CD14-positive monocyte (primary cell): ENCODE results near the gene ZNF143. TPM values are rescaled to one million over a fixed set of nuclear protein-coding genes. Genes with fewer than 3 reads are reported as not detected.

Source experiments
- DNase-seq, 3 donors: peaks; one replicate each; pipeline ENCODE4 v3.0.0-alpha.2; 2011 to 2022
- H2AFZ ChIP-seq: 2 replicates; pipeline ENCODE4 v1.6.0; 2012; ENCODE audit warnings: mild to moderate bottlenecking, low read depth, low read length, inconsistent platforms; ENCODE audit not compliant: insufficient read depth, poor library complexity, severe bottlenecking
- H3K27ac ChIP-seq, 2 donors: 1 replicate in 1 of 2; 2 replicates in 1 of 2; pipeline ENCODE4 v1.5.1; 2012 to 2013; ENCODE audit warnings: low read length in 2 of 2, control low read depth in 1 of 2, inconsistent platforms in 1 of 2, low read depth in 1 of 2, mild to moderate bottlenecking in 1 of 2
- H3K27me3 ChIP-seq, 2 donors: one replicate each; pipeline versions ENCODE4 v1.6.0 to v1.6.1; 2011 to 2013; ENCODE audit warnings: low read length in 2 of 2; ENCODE audit not compliant: control insufficient read depth in 2 of 2, insufficient read depth in 2 of 2
- H3K36me3 ChIP-seq, 2 donors: replicated peaks in 1 of 2; 1 replicate in 1 of 2; 2 replicates in 1 of 2; pipeline versions ENCODE4 v1.5.1 to v1.6.1; 2012 to 2013; ENCODE audit warnings: low read length in 2 of 2, control low read depth in 1 of 2, inconsistent platforms in 1 of 2, mild to moderate bottlenecking in 1 of 2; ENCODE audit not compliant: insufficient read depth in 2 of 2, control insufficient read depth in 1 of 2
- H3K4me1 ChIP-seq, 2 donors: 1 replicate in 1 of 2; 2 replicates in 1 of 2; pipeline versions ENCODE4 v1.5.1 to v1.6.1; 2012 to 2013; ENCODE audit warnings: low read length in 2 of 2, control low read depth in 1 of 2, inconsistent platforms in 1 of 2, mild to moderate bottlenecking in 1 of 2, moderate library complexity in 1 of 2; ENCODE audit not compliant: insufficient read depth in 2 of 2, control insufficient read depth in 1 of 2
- H3K4me2 ChIP-seq: replicated peaks from 2 replicates; pipeline ENCODE3; 2012; ENCODE audit warnings: low read length, moderate library complexity, mild to moderate bottlenecking; ENCODE audit not compliant: poor library complexity, severe bottlenecking; ENCODE audit errors: extremely low read depth
- H3K4me3 ChIP-seq, 3 experiments: fragments of 200-600 bp in 1 of 3; sonication (generic) in 1 of 3; replicated peaks in 1 of 3; 1 replicate in 2 of 3; 2 replicates in 1 of 3; pipeline ENCODE4 v1.5.1; 2011 to 2013; ENCODE audit warnings: low read length in 3 of 3, mild to moderate bottlenecking in 3 of 3, control low read depth in 2 of 3, low read depth in 2 of 3, inconsistent platforms in 1 of 3, moderate library complexity in 1 of 3
- H3K79me2 ChIP-seq: 2 replicates; pipeline ENCODE4 v1.6.0; 2012; ENCODE audit warnings: mild to moderate bottlenecking, control low read depth, inconsistent platforms, low read length, moderate library complexity; ENCODE audit not compliant: insufficient read depth
- H3K9ac ChIP-seq: 2 replicates; pipeline ENCODE4 v1.6.0; 2017; ENCODE audit warnings: low read length, mild to moderate bottlenecking; ENCODE audit not compliant: insufficient read depth, poor library complexity, severe bottlenecking
- H3K9me3 ChIP-seq, 2 donors: replicated peaks in 1 of 2; 1 replicate in 1 of 2; 2 replicates in 1 of 2; pipeline versions ENCODE4 v1.5.1 to v1.6.1; 2012 to 2013; ENCODE audit warnings: low read length in 2 of 2, control low read depth in 1 of 2; ENCODE audit not compliant: control insufficient read depth in 1 of 2, insufficient read depth in 1 of 2
- H4K20me1 ChIP-seq: 2 replicates; pipeline ENCODE4 v1.6.0; 2012; ENCODE audit warnings: mild to moderate bottlenecking, low read length, control low read depth, moderate library complexity; ENCODE audit not compliant: insufficient read depth
- H3K27ac Mint-ChIP-seq, 7 donors: one replicate each; pipeline ENCODE4 v1.8.0; 2020; ENCODE audit warnings: mild to moderate bottlenecking in 7 of 7, mixed read lengths in 7 of 7, moderate library complexity in 6 of 7, inconsistent platforms in 2 of 7
- H3K27me3 Mint-ChIP-seq, 3 donors: one replicate each; pipeline ENCODE4 v1.8.0; 2021 to 2022; ENCODE audit warnings: low read depth in 3 of 3, mild to moderate bottlenecking in 3 of 3, mixed read lengths in 3 of 3, moderate library complexity in 3 of 3, inconsistent platforms in 1 of 3
- H3K36me3 Mint-ChIP-seq, 2 donors: one replicate each; pipeline ENCODE4 v1.8.0; 2020; ENCODE audit warnings: mixed read lengths in 2 of 2, inconsistent platforms in 1 of 2, mild to moderate bottlenecking in 1 of 2
- H3K4me1 Mint-ChIP-seq: one replicate; pipeline ENCODE4 v1.8.0; 2020; ENCODE audit warnings: mild to moderate bottlenecking, mixed read lengths
- H3K4me3 Mint-ChIP-seq, 2 donors: one replicate each; pipeline ENCODE4 v1.8.0; 2020; ENCODE audit warnings: mild to moderate bottlenecking in 2 of 2, mixed read lengths in 2 of 2, moderate library complexity in 1 of 2
- H3K9me3 Mint-ChIP-seq, 7 donors: one replicate each; pipeline ENCODE4 v1.8.0; 2020 to 2022; ENCODE audit warnings: mixed read lengths in 7 of 7, mild to moderate bottlenecking in 6 of 7, moderate library complexity in 6 of 7, inconsistent platforms in 2 of 7
- CTCF ChIP-seq: fragments of 200-600 bp; IDR thresholded peaks from one replicate; pipeline ENCODE4 v1.8.0; 2022; ENCODE audit warnings: antibody characterized with exemption, mild to moderate bottlenecking
- WGBS: methylation state at CpG from one replicate; pipeline ENCODE4 v1.1.5; 2013; ENCODE audit warnings: missing lambda C conversion rate; ENCODE audit not compliant: insufficient coverage; 5-methylcytosine and 5-hydroxymethylcytosine counted together
- intact Hi-C, 2 donors: fragments of 100-400 bp; cut with micrococcal nuclease; formaldehyde crosslinking; loops; one replicate each; pipeline versions ENCODE4 v1.15.0 to v1.15.1; 2023
- polyA minus RNA-seq: library from RNA; depleted of rRNA, polyadenylated mRNA; stranded (reverse); fragments of >200 nt; gene quantifications from 2 replicates; pipeline ENCODE4 v1.2.3, GENCODE V29; 2012
- polyA plus RNA-seq, 3 donors: library from polyadenylated mRNA; depleted of rRNA in 1 of 3; unstranded in 2 of 3; stranded (reverse) in 1 of 3; fragments of 300-500 nt in 2 of 3; fragments of >200 nt in 1 of 3; fragmentation: Illumina TruSeq in 2 of 3; gene quantifications; 1 replicate in 2 of 3; 2 replicates in 1 of 3; pipeline ENCODE4 v1.2.3, GENCODE V29; 2012 to 2021
- total RNA-seq, 12 experiments: library from RNA in 1 of 12; stranded (reverse) in 1 of 12; fragments of 120-200 nt in 1 of 12; gene quantifications; one replicate each; pipeline ENCODE4 v1.2.4 and lab custom pipeline; 2013 to 2026; ENCODE audit warnings: mixed read lengths in 6 of 12, inconsistent platforms in 1 of 12

The ZNF143 gene
- 54.9 TPM for total RNA-seq (2013)
- 10 to 100 TPM; 26.8 to 30.5 (median 30.1) TPM for polyA plus RNA-seq
- polyA minus RNA-seq, result 49.2 and 65.8 TPM in 2 replicates
- total RNA-seq (lab: John Stamatoyannopoulos, UW), result 53.2 to 93.4 (median 65.4) reads per million in 11 experiments

GRCh38 chr11:9460322-9461062 is at the start of gene ZNF143:
Gene ZNF143, plus strand, starts transcription at chr11:9461012. Its CDS starts 10,297 bp downstream, at chr11:9471309.
- peak within 1 kb of the TSS; percentile 98 for H3K9ac ChIP-seq
- H2AFZ ChIP-seq, result peak within 1 kb of the TSS; percentile 80
- peak within 1 kb of the TSS; percentile 93 for H3K4me2 ChIP-seq
- Mint-ChIP-seq H3K36me3 (peaks cover 3 to 5% of the 10 kb centered on the region in 2 donors), H3K4me1 (peaks cover 28% of the 10 kb centered on the region), H3K27me3 (no peaks in the 10 kb centered on the region), H3K9me3 (peaks cover 0 to 5% (median 0%) of the 10 kb centered on the region in 7 donors), H3K27ac (peak within 1 kb of the TSS; percentile 97 to 99 (median 99)), H3K4me3 (peak within 1 kb of the TSS; percentile 91 to 94)
- peaks cover 15 to 25% of the 10 kb centered on the region in 2 donors for H3K4me1 ChIP-seq
- peaks cover 0 to 5% of the 10 kb centered on the region in 2 donors for H3K36me3 ChIP-seq
- 0% methylated on average over 45 of the region's 45 CpGs for WGBS
- H4K20me1 ChIP-seq, result no peaks in the 10 kb centered on the region
- H3K79me2 ChIP-seq, result peaks cover 54% of the 10 kb centered on the region
- H3K27ac ChIP-seq, result peak within 1 kb of the TSS; percentile 94 to 99
- intact Hi-C loops, result loop anchor here in 1 of 2 donors (10.0 kb wide), 1 partner anchor 844 kb away; the partner anchor contains the start of gene ADM
- peak; percentile 100 for DNase-seq
- H3K4me3 ChIP-seq, result peak within 1 kb of the TSS; percentile 83 to 97 (median 89)
- no peak for TF ChIP-seq CTCF
- H3K27me3 ChIP-seq, result no peaks in the 10 kb centered on the region
- no peaks in the 10 kb centered on the region for H3K9me3 ChIP-seq

- H3K9me3 Mint-ChIP-seq, result no peaks in the 10 kb centered on the region
- no peak overlapping the region for H3K9ac ChIP-seq
- H3K4me3 Mint-ChIP-seq, result no peak overlapping the region
- H3K9me3 ChIP-seq, result no peaks in the 10 kb centered on the region
- no peaks in the 10 kb centered on the region for H3K4me1 ChIP-seq
- peaks cover 79 to 100% of the 10 kb centered on the region in 2 donors for H3K36me3 ChIP-seq
- peaks cover 65 to 94% of the 10 kb centered on the region in 2 donors for H3K36me3 Mint-ChIP-seq
- no peak overlapping the region for H3K27ac ChIP-seq
- H3K27me3 ChIP-seq, result no peaks in the 10 kb centered on the region
- DNase-seq, result no peak
- H3K27me3 Mint-ChIP-seq, result no peaks in the 10 kb centered on the region
- intact Hi-C loops, result no loop called here
- peak overlapping the region in 1 of 7 donors; percentile 23 for H3K27ac Mint-ChIP-seq
- TF ChIP-seq CTCF, result no peak
- no CpG with 5 or more reads among the region's 1 CpG for WGBS
- no peak overlapping the region for H3K4me3 ChIP-seq
- no peaks in the 10 kb centered on the region for H3K4me1 Mint-ChIP-seq
- no peak overlapping the region for H2AFZ ChIP-seq
- no peaks in the 10 kb centered on the region for H3K79me2 ChIP-seq
- H4K20me1 ChIP-seq, result no peaks in the 10 kb centered on the region
- no peak overlapping the region for H3K4me2 ChIP-seq
Measured at GRCh38 chr11:9428706-9429105, 32.1 kb upstream of the ZNF143 start.
